VCaP (cell line): Measurements from ENCODE around the gene CCDC40.

Experiments
- H3K27ac ChIP-seq: fragments of 450-650 bp; 2 replicates; pipeline ENCODE4 v1.5.1; 2017
- TF ChIP-seq, protein P1 (sequence below): fragments of 450-650 bp; conservative IDR thresholded peaks from 2 replicates; pipeline ENCODE4 v1.5.1; 2017; ENCODE audit warnings: mild to moderate bottlenecking, moderate library complexity

Gene CCDC40

DNA sequence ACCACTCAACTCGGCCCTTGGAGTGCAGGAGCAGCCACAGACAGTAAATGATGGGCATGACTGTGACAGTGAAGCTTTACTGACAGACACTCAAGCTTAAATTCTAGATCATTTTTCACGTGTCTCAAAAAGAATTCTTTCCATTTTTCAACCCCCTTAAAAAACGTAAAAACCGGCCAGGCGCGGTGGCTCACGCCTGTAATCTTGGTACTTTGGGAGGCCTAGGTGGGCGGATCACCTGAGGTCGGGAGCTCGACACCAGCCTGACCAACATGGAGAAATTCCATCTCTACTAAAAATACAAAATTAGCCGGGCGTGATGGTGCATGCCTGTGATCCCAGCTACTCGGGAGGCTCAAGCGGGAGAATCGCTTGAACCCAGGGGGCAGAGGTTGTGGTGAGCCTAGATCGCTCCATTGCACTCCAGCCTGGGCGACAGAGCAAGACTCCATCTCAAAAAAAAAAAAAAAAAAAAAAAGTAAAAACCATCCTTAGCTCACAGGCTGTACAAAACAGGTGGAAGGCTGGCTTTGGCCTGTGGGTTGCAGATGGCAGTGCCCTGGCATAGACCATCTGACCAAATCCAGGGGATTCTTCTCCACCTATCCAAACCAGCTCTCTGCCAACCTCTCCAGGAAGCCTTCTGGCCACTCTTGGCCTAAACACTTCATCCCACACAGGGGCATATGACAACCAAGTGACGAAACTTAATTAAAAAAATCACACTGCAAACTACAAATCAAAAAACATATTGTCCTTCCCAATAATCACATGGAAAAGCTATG, 19.0 kb upstream of the CCDC40 start:
- TF ChIP-seq, protein P1, sequence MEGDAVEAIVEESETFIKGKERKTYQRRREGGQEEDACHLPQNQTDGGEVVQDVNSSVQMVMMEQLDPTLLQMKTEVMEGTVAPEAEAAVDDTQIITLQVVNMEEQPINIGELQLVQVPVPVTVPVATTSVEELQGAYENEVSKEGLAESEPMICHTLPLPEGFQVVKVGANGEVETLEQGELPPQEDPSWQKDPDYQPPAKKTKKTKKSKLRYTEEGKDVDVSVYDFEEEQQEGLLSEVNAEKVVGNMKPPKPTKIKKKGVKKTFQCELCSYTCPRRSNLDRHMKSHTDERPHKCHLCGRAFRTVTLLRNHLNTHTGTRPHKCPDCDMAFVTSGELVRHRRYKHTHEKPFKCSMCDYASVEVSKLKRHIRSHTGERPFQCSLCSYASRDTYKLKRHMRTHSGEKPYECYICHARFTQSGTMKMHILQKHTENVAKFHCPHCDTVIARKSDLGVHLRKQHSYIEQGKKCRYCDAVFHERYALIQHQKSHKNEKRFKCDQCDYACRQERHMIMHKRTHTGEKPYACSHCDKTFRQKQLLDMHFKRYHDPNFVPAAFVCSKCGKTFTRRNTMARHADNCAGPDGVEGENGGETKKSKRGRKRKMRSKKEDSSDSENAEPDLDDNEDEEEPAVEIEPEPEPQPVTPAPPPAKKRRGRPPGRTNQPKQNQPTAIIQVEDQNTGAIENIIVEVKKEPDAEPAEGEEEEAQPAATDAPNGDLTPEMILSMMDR = no peak
- no peak overlapping the region for H3K27ac ChIP-seq

DNA sequence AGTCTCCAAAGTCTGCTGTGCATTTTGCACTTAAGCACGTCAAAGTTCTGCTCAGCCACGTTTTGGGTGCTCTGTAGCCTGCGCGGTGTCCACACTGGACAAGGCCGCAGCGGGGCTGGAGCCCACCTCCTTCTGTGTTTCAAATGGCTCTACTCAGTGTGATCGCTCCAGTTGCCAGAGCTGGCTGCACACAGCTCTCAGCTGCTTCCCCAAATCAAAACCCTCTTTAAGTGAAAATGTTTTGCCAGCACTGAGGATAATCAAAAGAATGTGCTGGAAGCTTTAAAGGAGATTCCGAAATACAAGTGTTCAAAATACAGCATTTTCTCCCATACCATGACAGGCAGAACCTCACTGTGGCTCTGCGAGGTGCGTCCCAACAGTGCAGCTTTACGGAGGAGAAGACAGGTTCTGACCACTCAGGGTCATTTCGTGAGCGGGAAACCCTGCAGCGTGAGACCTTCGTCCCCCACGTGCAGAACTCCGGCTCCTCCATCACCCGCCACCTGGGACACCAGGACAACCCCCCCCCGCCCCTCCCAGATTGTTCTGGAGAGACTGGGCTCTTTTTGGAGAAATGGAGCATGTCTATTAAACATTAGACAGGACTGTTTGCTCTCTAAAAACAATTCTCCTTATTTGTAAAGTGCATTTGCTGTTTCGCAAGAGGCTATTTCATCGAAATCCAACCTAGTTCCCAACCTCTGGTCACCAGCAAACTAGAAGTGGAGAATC, 17.4 kb upstream of the CCDC40 start:
- peak overlapping the region; percentile 15; the same call in 1 of the 2 replicates for H3K27ac ChIP-seq
- TF ChIP-seq, protein P1 = no peak

DNA sequence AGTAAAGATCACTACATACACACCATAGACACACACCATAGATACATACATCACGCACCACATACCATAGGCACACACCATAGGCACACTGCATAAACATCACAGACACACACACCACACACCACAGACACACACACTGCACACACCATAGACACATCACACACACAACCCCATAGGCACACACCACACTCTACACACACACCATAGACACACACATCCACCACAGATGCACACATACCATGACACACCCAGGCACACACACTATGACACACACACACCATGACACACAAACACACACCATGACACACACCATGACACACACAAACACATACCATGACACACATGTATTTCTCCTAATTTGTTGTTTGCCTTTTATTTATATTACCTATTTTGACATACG, 14.8 kb upstream of the CCDC40 start:
- TF ChIP-seq, protein P1 = no peak
- H3K27ac ChIP-seq = no peak overlapping the region

DNA sequence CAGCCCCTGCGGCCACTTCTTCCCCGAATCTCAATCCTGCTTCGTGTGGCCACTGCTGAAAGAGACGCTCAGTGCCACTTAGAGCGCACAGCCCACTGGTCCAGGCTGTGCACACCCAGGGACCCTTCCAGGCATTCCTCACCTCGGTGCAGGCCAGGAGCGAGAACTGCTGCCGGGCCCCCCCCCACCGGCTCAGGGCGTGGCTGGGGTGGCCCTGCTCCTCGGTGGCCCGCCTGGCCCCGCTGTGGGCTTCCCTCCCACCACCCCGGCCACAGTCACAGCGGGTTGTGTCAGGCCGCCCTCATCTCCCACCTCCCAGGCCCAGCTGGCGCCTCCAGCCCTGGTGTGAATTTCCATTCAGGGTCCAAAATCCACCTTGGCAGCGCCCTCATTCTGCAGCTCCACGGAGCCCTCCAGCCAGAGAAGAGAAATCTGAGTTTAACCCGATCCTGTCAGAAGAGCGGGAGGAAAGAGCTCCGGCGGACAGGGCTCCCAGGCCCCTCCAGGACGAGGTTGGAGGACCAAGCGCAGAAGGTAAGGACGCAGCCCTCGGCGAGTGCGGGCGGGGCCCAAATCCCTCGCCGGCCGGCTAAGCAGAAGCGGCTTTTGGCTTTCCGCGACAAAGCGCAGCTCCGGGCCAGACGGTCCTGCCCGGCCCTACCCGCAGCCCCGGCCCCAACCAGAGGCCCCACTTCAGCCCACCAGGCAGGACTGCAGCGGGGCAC, 12.8 kb upstream of the CCDC40 start:
- H3K27ac ChIP-seq = no peak overlapping the region
- TF ChIP-seq, protein P1 = no peak

DNA sequence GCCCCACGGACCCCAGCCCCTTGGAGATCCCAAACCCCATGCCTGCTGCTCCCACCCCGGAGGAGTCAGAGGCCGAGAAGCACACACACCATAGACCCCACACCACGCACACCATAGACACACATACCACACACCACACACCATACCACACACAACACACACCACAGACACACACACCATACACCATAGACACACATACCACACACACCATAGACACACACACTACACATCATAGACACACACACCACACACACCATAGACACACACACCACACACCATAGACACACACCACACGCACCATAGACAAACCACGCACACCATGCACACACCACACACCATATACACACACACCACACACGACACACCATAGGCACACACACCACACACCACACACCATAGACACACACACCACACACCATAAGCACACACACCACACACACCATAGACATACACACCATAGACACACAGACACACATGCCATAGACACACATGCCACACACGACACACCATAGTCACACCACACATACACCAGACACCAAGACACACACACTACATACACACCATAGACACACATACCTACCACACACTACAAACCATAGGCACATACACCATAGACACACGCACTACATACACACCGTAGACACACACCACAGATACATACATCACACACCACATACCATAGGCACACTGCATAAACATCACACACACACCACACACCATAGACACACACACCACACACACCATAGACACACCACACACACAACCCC, 12.1 kb upstream of the CCDC40 start:
- H3K27ac ChIP-seq = no peak overlapping the region
- TF ChIP-seq, protein P1 = no peak

DNA sequence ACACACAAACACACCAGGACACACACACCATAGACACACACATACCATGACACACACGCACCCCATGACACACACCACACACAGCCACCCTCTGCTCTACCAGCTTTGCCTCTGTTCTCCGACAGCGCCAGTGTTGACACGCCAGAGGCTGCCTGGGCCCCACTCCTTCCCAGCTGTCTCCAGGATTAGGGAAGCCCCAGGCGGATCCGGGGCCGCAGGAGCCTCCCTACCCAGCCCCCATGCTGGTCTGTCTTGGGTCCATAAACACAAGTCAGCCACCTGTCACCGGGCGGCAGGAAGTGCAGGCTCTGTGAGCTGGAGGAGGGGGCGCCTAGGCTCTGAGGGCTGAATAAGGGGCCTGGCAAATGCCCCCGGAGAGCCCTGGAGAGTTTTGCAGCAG, 11.3 kb upstream of the CCDC40 start:
- peak overlapping the region; percentile 0; the same call in 1 of the 2 replicates for H3K27ac ChIP-seq
- TF ChIP-seq, protein P1 = no peak
